HG03095 (cell line): Measurements from ENCODE around the gene SUB1.

ENCODE experiments used
- ATAC-seq: cut with Tn5 transposase; IDR thresholded peaks from one replicate; pipeline ENCODE4 v1.9.1; 2021; ENCODE audit warnings: moderate library complexity; ENCODE audit not compliant: unreplicated experiment

The SUB1 gene

DNA sequence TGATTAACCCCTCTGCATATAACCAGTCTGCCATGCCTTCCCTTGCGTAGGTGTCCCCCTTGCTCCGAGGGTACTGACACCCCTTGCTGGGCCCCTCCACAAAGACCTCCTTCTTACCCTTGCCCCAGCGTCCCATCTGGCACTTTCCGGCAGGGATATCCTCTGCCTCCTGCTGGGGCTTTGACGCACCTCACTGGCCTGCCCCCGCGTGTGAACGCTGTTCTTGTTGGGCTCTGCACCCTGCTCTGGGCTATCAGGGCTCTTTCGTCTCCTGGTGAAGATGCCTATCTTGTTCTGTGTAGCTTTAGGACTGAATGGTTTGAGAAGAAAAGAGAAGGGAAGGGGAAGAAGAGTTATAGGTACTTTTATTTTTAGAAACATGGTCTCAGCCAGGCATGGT lies 53.0 kb downstream of the SUB1 start:
- ATAC-seq, result no peak

DNA sequence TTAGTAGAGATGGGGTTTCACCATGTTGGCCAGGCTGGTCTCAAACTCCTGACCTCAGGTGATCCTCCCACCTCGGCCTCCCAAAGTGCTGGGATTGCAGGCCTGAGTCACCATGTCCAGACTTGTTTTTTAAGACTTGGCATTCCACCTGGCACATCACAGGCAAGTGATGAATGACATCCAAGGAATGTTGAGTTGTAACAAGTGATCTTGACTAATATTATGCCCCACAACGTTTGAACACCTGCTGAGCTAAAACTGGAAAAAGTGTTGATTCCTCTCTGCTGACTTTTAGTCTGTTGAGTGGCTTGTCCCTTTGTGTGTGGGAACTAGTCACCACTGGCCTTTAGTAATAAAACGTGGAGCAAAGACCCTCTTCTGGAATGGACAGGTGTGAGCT lies 54.6 kb downstream of the SUB1 start:
- ATAC-seq, result no peak

DNA sequence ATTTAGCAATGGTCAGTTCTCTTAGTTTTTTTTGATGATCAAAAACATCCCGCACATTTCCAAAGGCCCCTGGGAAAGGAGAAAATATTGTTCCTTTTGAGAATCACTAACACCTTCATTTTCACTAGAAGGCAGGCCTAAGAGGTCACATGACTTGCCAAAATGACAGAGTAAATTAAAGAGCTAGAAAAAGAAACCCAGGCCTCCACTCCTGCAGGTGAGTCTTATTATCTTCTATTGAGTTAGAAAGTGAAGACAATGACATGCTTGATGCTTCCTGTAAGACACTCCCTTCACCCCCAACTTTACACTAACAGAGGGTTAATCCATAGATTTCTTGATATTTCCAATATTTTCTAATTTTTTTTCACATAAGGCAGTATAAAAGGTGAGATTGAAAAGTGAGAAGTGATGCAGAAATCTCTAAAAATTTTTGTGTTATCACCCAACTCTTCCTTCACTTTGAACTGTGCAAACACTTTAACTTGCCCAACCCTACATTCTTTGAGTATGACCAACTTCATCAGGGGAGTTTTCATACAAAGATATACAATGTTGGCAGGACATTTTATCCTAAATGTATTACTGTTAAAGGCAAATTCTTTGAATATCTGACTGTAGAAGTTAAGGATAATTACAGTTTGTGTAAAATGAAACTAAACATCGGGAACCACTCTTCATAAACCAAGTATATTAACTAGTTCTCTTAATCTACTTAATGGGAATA lies 57.1 kb downstream of the SUB1 start:
- no peak for ATAC-seq

DNA sequence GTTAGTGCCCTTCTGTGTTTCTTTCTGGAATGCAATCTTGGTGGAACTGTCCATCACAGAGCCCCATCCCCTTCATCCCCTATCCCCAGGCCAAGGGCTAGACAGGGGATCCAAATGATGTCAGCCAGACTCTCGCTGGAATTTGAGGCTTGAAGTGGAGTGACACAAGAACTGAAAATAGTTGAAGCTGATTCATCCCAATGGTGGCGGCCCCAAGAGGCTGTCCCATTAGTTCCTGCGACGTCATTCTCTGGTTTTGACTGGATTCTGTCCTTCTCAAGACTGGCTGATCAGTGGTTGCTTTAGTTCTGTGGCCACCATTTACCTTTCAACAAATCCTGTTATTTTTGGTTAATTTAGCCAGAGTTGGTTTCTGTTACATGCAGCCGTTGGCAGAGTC lies 59.9 kb downstream of the SUB1 start:
- no peak for ATAC-seq

DNA sequence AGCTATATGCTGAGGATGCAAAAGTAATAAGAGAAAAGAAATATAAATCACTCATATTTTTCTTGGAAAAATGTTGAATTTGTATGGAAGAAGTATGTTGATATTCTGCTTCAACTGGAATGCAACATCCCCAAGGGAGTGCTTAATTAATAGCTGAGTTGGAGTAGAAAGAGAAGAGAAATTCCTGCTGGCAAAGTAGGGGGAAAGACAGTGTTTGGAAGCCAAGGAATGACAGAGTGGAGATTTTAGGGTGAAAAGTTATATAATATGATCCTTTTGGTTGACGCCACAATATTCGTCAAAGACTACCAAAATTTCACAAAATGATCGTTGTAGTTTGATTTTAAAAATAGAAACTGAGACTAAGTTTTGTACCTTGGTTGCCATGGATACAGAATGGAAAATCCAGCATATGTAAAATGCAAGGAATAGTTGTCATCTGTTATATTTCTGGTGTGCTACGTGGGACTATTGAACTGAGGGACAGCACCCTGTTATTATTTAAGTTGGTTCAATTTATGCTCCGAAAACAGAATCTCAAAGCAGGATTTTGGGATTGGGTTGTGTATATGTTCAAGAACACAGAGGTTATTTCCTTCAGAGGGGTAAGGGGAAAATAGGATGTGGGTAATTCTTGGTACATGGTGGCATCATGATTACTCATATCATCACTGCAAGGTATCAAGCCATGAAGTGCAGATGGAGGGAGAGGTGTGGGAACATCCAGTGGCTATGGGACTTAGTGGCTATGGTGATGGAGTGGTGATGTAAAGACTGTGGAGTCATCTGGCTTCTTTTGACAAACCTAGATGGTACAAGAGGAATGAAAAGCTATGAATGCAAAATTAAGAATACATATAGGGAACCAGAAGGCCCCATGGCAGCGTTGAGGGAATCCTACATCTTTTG lies 61.0 kb downstream of the SUB1 start:
- ATAC-seq, result no peak

DNA sequence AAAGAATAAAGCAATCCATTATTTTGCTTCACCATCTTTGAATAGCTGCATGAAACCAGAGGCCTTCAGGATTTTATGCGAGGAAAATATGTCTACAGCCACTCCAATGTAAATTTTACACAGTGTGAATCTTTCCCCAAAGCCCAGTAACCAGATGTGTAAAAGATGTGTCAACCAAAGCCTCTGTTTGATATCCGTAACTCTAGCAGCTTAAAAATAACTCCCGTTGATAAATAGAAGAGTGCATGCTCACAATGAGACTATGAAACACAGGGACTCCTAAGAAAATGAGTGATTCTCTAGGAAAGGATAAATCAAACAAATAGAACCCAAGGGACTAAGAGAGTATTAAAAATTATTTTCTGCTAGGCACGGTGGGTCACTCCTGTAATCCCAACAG lies 65.7 kb downstream of the SUB1 start:
- no peak for ATAC-seq

DNA sequence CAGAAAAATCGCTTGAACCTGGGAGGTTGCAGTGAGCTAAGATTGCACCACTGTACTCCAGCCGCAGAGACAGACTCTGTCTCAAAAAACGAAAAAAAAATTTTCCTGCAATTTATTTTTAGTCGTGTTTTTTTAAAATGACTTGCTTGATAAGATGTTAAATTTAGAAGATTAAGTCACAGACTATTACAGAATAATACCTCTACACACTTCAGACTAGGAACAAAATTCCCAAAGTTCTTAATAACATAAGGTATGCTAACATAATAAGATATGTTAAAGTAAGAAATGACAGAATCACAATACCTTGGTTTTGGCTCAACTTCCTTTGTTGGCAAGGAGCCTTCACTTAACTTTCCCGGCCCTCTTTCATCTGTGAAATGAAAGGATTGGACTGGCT lies 66.3 kb downstream of the SUB1 start:
- no peak for ATAC-seq
